ENCODE results near the gene CENPU. TPM values are rescaled to one million over a fixed set of nuclear protein-coding genes. Genes with fewer than 3 reads are reported as not detected.

Gene CENPU, protein sequence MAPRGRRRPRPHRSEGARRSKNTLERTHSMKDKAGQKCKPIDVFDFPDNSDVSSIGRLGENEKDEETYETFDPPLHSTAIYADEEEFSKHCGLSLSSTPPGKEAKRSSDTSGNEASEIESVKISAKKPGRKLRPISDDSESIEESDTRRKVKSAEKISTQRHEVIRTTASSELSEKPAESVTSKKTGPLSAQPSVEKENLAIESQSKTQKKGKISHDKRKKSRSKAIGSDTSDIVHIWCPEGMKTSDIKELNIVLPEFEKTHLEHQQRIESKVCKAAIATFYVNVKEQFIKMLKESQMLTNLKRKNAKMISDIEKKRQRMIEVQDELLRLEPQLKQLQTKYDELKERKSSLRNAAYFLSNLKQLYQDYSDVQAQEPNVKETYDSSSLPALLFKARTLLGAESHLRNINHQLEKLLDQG
- total RNA-seq, result 3.4 and 5.2 TPM in 2 replicates

GRCh38 chr4:184733654-184734524, at the start of gene CENPU:
CENPU (minus strand) TSS chr4:184734096; CDS start chr4:184734062, 34 bp downstream.

DNA sequence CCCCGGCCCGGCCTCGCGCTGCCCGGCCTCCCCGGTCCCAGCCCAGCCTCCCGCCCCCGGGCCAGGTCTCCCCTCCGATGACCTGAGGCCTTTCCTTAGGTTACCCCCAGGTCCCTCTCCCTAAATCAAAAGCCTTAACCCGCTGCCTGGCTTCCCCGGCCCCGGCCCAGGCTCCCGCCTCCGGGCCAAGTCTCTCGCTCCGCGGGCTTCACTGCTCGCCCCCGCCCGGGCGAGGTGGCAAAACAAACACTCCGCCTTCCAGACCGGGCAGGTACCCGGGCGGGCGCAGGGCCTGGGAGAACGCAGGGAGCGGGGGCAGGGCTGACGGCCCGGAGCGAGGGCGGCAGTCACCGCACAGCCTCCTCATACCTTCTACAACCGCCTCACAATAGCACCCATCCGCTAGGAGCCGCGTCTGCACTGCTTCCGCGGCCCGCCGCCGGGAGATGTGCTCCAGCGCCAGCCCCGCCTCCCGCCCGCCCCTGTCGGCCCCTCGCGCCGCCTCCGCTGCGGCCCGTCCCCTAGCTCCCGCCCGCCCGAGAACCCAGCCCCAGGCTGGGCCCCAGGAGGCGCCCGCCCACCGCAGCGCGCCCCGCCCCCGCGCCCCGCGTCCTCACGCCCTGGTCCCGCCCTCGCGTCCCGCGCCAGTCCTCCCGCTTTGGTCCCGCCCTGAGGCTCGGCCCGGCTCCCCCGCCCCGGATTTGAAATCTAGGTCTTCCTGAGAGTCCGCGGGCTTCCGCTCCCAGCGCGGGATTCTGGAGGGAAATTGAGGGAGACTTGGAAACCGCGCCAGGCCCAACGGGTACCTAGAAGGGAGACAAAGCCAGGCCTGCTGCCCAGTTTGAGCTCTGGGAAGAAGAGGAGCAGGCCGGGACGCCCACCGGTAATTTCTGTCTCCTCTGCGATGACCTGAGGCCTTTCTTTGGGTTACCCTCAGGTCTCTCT, 84.6 kb downstream of the CENPU start, which contains the start of the genes CASP3 and PRIMPOL:
Gene CASP3 (minus strand): TSS at position 422 of the 945 bp plus-strand sequence. CDS start 10,994 bp downstream, outside the sequence.
Gene PRIMPOL (plus strand): TSS at position 713 of the 945 bp plus-strand sequence. CDS start 7,403 bp downstream, outside the sequence.

Other genes with a start within 250 kb of the CENPU start
- gene CASP3, start 84.6 kb downstream of the CENPU start, total RNA-seq, result 22.7 and 27.8 TPM in 2 replicates
- gene PRIMPOL, start 84.4 kb downstream of the CENPU start, total RNA-seq, result 9.7 and 14.0 TPM in 2 replicates
- gene ACSL1, start 91.9 kb upstream of the CENPU start, total RNA-seq, result 37.0 and 38.6 TPM in 2 replicates